Measurements from ENCODE around the gene NOXA1.

The NOXA1 gene

DNA sequence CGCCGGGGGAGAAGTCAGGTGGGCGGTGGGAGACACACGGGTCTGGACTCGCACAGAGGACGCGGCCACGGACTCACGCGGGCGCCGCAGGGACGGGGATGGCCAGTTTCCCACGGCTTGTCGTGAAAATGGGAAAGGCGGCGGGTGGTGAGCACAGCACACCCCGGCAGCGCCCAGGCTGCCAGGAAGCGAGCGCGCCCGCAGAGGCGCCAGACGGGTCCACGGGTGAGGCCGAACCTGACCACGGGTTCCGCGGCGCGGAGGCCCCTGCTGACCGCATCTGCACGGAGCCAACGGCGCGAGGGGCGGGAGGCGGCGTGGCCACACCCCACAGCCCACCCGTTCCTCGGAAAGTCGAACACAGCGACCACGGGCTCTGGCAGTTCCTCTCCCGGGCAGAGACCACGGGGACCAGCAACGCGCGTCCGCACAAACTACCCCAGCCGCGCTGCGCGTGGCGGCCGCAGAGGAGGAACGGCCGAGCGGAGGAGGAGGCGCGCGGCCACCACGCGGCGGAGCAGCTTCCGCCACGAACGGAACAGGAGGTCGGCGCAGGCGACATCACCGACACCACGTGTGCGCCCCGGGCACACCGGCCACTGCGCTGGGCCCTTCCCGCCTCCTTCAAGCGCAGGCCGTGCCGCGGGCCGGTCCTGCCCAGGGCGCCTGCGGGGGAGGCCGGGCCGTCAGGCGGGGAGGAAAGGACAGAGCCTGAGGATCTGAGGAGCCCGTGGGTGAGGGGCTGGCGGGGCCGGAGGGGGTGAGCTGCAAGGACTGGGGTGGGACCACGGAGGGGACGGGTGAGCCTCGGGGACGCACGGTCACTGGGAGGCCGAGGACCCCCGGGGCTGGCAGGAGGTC, 5.8 kb upstream of the NOXA1 start:
- Histone ChIP-seq H3K4me1 (ENCODE audit: insufficient read depth, low read length) (no peaks in the 10 kb centered on the region), H3K9me3 (ENCODE audit: control insufficient read depth, insufficient read depth, low read length) (no peaks in the 10 kb centered on the region), H3K36me3 (ENCODE audit: insufficient read depth, low read length) (no peaks in the 10 kb centered on the region), H3K9ac (ENCODE audit: low read depth, low read length) (no peak overlapping the region)

DNA sequence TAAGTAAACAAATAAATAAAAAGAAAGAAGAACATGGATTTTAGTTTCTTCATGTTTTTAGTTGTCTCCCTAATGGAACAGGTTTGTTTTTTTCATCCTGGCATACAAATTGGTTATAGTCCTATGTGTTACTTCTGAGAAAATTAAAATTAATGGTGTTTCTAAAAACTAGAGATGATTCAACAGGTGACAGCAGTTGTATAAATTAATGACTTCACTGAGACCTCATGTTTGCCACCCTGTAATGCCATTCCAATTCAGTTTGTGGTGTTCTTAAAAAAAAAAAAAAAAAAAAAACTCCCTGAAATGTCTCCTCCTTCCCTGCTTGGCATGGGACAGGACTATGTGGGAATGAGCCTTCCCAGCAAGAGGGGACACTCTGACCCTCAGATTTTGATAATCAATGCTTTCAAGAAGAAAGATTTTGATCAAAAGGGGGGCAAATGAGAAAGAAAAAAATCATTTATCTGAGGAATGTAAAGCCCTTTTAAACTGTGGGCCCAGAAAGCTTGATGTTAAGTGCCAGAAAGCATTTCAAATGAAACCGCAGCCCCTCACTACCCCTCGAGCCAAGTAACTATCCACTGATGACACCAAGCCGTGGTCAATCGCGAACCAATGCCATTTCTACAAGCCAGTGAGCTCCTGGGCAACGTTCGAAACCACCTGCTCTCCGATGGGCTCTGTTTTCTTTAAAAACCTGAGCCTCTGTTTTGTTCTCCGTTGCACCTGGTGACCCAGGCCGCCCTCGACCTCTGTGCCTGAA, 1.2 kb upstream of the NOXA1 start:
- Histone ChIP-seq H3K4me1 (ENCODE audit: insufficient read depth, low read length) (no peaks in the 10 kb centered on the region; the same call in 1 of the 2 replicates), H3K9ac (ENCODE audit: low read depth, low read length) (peak overlapping the region; percentile 93), H3K36me3 (ENCODE audit: insufficient read depth, low read length) (no peaks in the 10 kb centered on the region), H3K9me3 (ENCODE audit: control insufficient read depth, insufficient read depth, low read length) (no peaks in the 10 kb centered on the region)

DNA sequence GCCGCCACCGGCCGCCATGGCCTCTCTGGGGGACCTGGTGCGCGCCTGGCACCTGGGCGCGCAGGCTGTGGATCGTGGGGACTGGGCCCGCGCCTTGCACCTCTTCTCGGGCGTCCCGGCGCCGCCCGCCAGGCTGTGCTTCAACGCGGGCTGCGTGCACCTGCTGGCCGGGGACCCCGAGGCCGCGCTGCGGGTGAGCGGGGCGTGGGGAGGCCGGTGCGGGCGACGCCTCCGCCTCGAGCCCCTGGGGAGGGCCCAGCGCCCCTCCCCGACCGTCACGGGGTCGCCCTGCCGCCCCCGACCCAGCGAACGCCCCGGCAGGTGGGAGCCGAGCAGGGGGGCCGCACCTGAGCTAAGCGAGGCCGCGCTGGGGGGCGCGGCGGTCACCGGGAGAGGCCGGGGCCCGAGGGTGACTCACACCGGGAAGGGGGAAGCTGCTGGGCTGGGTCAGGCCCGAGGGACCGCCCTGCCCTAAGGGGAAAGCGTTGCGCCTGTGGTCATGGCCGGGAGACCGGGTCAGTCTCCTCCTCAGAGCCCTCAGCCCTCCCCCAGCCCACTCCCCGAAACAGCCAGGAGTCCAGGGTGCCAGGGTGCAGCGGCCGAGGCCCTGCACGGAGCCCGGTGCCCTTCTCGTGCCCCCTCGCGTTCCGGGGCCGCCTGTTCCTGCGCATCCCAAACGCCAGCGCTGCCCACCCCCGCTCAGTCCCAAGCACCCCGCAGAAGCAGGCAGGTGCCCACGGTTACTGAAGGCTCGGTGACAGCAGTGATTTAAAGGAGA, 510 bp downstream of the NOXA1 start:
- no peaks in the 10 kb centered on the region for H3K36me3 ChIP-seq (ENCODE audit: insufficient read depth, low read length)
- peak overlapping the region; percentile 74 for H3K9ac ChIP-seq (ENCODE audit: low read depth, low read length)
- no peaks in the 10 kb centered on the region; the same call in 1 of the 2 replicates for H3K4me1 ChIP-seq (ENCODE audit: insufficient read depth, low read length)
- H3K9me3 ChIP-seq (ENCODE audit: control insufficient read depth, insufficient read depth, low read length): no peaks in the 10 kb centered on the region

DNA sequence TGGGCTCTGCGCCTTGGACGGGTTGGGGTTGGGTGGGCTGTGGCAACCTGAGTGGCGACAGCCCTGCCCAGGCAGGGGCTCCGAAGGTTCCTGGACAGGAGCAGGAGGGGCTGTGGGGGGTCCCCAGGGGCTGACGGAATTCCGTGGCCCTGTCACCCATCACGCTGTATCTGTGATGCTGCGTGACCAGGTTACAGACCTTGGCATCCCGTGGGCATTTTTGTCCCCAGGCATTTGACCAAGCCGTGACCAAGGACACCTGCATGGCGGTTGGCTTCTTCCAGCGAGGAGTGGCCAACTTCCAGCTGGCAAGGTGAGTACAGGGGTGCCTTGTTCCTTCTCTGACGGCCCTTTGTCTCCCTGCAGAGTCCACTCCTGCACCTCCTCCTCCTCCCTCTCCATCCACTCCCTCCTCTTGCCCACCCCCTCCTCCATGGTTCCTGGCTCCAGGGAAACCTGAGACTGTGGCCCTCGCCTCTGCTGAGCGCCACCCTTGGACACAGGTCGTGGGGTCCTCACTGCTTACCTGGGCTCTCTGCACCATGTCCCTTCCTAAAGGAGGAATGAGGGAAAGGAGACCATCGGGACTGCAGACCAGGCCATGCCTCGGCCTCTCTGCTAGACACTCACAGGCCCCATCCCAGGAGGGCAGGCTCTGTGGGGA, 3.0 kb downstream of the NOXA1 start:
- H3K9me3 ChIP-seq (ENCODE audit: control insufficient read depth, insufficient read depth, low read length): no peaks in the 10 kb centered on the region
- no peak overlapping the region for H3K9ac ChIP-seq (ENCODE audit: low read depth, low read length)
- H3K4me1 ChIP-seq (ENCODE audit: insufficient read depth, low read length): no peaks in the 10 kb centered on the region; the same call in 1 of the 2 replicates
- no peaks in the 10 kb centered on the region for H3K36me3 ChIP-seq (ENCODE audit: insufficient read depth, low read length)

DNA sequence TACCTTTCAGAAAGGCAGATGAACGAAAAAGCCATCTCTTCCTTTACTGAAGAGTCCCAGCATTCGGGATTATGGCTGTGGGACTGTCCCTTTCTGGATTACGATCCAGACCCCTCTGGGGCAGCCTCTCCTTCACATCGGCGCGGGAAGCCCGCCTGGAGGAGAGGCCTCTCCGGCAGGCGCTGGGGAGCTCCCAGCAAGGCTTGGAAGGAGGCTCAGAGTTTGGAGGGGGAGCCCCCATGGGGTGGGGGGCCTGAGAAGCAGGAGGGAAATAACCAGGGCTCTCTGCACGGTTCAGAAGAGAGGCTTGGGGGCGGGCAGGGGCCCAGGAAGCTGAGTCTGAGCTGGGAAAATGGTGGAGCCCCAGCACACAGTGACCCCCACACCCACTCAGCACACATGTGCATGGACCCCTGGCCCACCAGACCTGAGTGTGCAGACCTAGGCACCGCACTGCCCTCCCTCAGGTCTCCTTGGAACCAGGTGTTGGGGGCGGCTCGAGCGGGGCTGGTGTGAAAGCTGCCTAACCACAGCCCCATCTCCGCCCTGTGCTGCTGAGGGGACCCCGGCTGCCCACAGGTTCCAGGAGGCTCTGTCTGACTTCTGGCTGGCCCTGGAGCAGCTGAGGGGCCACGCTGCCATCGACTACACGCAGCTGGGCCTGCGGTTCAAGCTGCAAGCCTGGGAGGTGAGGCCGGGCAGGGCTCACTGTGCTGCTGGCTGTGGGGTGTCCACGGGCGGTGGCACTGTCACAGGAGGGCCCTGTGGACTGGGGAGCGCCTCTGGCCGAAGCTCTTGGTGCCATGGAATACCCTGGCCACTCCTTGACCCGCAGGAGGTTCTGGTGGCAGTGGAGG, 4.5 kb downstream of the NOXA1 start:
- Histone ChIP-seq H3K4me1 (ENCODE audit: insufficient read depth, low read length) (no peaks in the 10 kb centered on the region; the same call in 1 of the 2 replicates), H3K36me3 (ENCODE audit: insufficient read depth, low read length) (no peaks in the 10 kb centered on the region), H3K9me3 (ENCODE audit: control insufficient read depth, insufficient read depth, low read length) (no peaks in the 10 kb centered on the region), H3K9ac (ENCODE audit: low read depth, low read length) (no peak overlapping the region)

DNA sequence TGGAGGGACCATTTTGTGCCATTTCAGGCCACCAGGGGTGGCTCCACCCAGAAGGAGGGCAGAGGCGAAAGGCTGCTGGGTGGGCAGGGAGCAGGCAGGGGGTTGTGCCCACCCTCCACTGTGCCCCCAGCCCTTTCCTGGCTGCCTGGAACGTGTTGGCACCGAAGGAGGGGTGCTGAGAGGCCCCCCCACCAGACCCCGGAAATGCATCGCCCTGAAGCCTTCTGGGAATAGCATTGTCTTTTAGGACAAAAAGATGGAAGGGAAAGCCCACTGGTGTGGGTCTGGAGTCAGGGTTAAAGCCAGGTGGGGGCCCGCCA, 5.1 kb downstream of the NOXA1 start:
- Histone ChIP-seq H3K9me3 (ENCODE audit: control insufficient read depth, insufficient read depth, low read length) (no peaks in the 10 kb centered on the region), H3K36me3 (ENCODE audit: insufficient read depth, low read length) (no peaks in the 10 kb centered on the region), H3K9ac (ENCODE audit: low read depth, low read length) (no peak overlapping the region), H3K4me1 (ENCODE audit: insufficient read depth, low read length) (no peaks in the 10 kb centered on the region; the same call in 1 of the 2 replicates)

DNA sequence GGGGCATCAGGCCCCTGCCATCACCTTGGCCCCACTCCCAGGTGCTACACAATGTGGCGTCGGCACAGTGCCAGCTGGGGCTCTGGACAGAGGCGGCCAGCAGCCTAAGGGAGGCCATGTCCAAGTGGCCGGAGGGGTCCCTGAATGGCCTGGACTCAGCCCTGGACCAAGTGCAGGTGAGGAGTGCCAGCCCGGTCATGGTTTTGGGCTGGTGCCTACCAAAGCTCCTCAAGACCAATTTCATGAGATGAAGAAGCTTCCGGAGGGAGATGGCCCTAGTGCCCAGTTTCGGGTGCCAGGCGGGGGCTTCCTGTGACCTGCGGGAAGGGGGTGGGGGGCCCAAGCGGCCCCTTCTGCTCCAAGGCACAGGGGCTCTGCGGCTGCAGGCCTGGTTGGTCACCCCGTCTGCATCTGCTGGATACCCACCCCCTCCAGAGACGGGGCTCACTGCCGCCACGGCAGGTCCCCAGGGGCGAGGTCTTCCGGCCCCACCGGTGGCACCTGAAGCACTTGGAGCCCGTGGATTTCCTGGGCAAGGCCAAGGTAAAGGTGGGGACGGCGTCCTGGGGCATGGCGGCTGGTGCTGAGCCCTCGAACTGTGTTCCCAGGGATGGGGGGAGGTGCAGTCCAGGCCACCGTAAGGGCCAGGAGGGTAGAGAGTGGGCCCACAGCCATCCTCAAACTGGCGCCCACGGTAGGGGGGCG, 5.8 kb downstream of the NOXA1 start:
- Histone ChIP-seq H3K4me1 (ENCODE audit: insufficient read depth, low read length) (no peaks in the 10 kb centered on the region; the same call in 1 of the 2 replicates), H3K9me3 (ENCODE audit: control insufficient read depth, insufficient read depth, low read length) (no peaks in the 10 kb centered on the region), H3K36me3 (ENCODE audit: insufficient read depth, low read length) (no peaks in the 10 kb centered on the region), H3K9ac (ENCODE audit: low read depth, low read length) (no peak overlapping the region)

DNA sequence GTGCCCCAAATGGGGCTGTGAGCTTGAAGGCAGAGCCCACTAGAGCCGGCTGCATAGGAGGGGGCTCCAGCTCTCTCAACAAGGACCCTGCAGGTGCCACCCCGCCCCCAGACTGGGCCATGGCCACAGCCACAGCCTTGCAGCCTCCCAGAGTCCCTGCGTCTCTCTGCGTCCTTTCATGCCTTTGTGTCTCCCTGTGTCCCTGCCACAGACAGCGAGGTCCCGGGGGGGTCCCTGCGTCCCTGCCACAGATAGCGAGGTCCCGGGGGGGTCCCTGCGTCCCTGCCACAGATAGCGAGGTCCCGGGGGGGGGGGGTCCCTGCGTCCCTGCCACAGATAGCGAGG, 6.3 kb downstream of the NOXA1 start:
- H3K9me3 ChIP-seq (ENCODE audit: control insufficient read depth, insufficient read depth, low read length): no peaks in the 10 kb centered on the region
- no peaks in the 10 kb centered on the region for H3K36me3 ChIP-seq (ENCODE audit: insufficient read depth, low read length)
- H3K9ac ChIP-seq (ENCODE audit: low read depth, low read length): no peak overlapping the region
- no peaks in the 10 kb centered on the region; the same call in 1 of the 2 replicates for H3K4me1 ChIP-seq (ENCODE audit: insufficient read depth, low read length)

DNA sequence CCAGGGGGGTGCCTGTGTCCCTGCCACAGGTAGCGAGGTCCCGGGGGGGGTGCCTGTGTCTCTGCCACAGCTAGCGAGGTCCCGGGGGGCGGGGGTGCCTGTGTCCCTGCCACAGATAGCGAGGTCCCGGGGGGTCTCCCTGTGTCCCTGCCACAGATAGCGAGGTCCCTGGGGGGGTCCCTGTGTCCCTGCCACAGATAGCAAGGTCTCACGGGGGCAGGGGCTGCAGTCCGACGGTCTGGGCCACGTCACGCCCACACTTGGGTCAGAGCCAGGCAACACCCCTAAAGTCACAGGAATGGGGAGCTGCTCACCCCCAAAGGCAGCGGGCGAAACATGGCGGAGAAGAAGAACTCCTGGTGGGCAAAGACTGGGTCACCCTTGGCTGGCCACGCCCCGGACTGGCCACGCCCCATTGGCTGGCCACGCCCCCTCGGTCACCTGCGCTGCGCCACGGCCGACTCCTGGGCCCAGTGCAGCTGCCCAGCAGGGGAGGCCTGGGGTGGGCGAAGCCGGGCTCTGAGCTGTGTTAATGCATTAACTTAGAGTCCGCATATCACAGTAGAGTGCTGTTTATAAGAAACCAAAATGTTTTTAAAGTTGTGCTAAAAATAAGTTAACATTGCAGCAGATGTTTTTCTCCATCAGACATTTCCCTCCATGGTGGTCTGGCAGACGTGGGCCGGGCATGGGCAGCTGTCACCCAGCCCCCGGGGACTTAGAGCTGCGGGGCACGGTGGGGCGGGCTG, 7.0 kb downstream of the NOXA1 start:
- Histone ChIP-seq H3K9me3 (ENCODE audit: control insufficient read depth, insufficient read depth, low read length) (no peaks in the 10 kb centered on the region), H3K4me1 (ENCODE audit: insufficient read depth, low read length) (no peaks in the 10 kb centered on the region; the same call in 1 of the 2 replicates), H3K9ac (ENCODE audit: low read depth, low read length) (no peak overlapping the region; the same call in 1 of the 2 replicates), H3K36me3 (ENCODE audit: insufficient read depth, low read length) (no peaks in the 10 kb centered on the region)

DNA sequence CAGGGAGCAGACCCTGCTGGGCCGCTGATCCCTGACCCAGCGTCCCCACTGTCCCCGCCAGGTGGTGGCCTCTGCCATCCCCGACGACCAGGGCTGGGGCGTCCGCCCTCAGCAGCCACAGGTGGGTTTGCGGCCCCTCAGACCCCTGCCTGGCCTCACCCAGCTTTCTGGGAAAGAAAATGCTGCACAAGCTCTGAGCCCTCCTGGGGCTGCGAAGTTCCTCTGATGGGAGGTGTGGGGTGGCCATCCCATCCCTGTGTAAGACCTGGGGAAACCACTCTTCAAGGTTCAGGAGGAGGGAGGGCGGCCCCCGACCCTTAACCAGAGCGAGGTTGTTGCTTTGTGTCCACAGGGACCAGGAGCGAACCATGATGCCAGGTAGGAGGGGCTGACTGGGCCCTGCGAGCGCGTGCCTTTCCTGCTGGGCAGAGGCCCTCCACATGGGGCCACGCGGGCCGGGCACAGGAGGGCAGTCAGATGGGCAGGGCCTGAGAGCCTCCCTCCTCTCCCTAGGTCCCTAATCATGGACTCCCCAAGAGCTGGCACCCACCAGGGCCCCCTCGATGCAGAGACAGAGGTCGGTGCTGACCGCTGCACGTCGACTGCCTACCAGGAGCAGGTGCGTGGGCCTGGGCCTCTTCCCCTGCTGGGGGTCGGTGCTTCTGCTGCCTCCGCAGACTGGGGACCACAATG, 7.7 kb downstream of the NOXA1 start:
- H3K9ac ChIP-seq (ENCODE audit: low read depth, low read length): no peak overlapping the region

DNA sequence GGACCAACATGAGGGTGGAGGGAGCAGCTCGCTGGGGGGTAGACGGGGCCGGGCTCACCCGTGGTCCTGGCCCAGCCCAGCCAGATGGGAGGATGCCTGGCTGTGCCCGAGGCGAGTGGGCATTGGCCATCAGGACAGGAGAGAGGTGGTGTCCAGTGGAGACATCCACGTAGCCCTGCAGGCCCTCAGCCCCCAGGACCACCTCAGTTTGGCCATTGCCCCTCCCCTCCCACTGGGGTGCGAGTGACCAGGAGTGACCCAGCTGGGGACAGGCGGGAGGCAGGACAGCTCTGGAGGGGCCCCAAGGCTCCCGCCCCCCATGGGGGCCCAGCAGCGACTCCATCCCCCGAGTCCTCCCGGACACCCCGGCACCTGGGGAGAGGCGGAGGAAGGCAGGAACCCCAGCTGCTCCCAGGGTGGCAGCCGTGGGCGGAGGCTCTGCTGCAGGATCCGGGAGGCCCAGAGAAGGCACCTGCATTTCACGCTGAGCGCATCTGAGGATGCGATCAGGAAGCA, 8.3 kb downstream of the NOXA1 start:
- no peaks in the 10 kb centered on the region; the same call in 1 of the 2 replicates for H3K4me1 ChIP-seq (ENCODE audit: insufficient read depth, low read length)

More for the DNA sequence above, 7.7 kb downstream of the NOXA1 start:
- no peaks in the 10 kb centered on the region; the same call in 1 of the 2 replicates for H3K4me1 ChIP-seq (ENCODE audit: insufficient read depth, low read length)
- H3K36me3 ChIP-seq (ENCODE audit: insufficient read depth, low read length): no peaks in the 10 kb centered on the region
- H3K9me3 ChIP-seq (ENCODE audit: control insufficient read depth, insufficient read depth, low read length): no peaks in the 10 kb centered on the region

More for the DNA sequence above, 8.3 kb downstream of the NOXA1 start:
- H3K9me3 ChIP-seq (ENCODE audit: control insufficient read depth, insufficient read depth, low read length): no peaks in the 10 kb centered on the region
- no peaks in the 10 kb centered on the region for H3K36me3 ChIP-seq (ENCODE audit: insufficient read depth, low read length)
- H3K9ac ChIP-seq (ENCODE audit: low read depth, low read length): no peak overlapping the region

All from ES-I3 (cell line).